Kidney (tissue), 14 donors: ENCODE results near the gene BRD7. TPM values are rescaled to one million over a fixed set of nuclear protein-coding genes. Genes with fewer than 3 reads are reported as not detected.
A peak's percentile ranks its signal among the peaks of the same experiment; 100 is the strongest.

Experiments
- DNase-seq, 5 donors: peaks; one replicate each; pipeline ENCODE4 v3.0.0-alpha.2; 2013 to 2020
- FAIRE-seq: peaks from 2 replicates; lab custom pipeline; 2012; peaks lifted over from hg19 to GRCh38; lab: Jason Lieb, UNC
- H3K27ac ChIP-seq, 2 donors: one replicate each; pipeline ENCODE4 v1.7.0; 2013; ENCODE audit warnings: low read depth in 2 of 2, low read length in 2 of 2, inconsistent platforms in 1 of 2
- H3K27me3 ChIP-seq: one replicate; pipeline ENCODE4 v1.7.1; 2013; ENCODE audit warnings: low read length, inconsistent platforms; ENCODE audit not compliant: control insufficient read depth, insufficient read depth
- H3K36me3 ChIP-seq, 3 donors: one replicate each; pipeline versions ENCODE4 v1.7.0 to v1.7.1; 2013; ENCODE audit warnings: low read length in 3 of 3, control low read depth in 1 of 3, inconsistent platforms in 1 of 3; ENCODE audit not compliant: insufficient read depth in 3 of 3, control insufficient read depth in 2 of 3
- H3K4me1 ChIP-seq, 3 donors: one replicate each; pipeline versions ENCODE4 v1.7.0 to v1.7.1; 2013; ENCODE audit warnings: low read length in 3 of 3, inconsistent platforms in 1 of 3, low read depth in 1 of 3; ENCODE audit not compliant: control insufficient read depth in 2 of 3, insufficient read depth in 2 of 3
- H3K4me3 ChIP-seq, 3 donors: one replicate each; pipeline versions ENCODE4 v1.7.0 to v1.8.1; 2013; ENCODE audit warnings: low read length in 3 of 3, control low read depth in 1 of 3, inconsistent platforms in 1 of 3
- H3K9ac ChIP-seq, 3 donors: one replicate each; pipeline versions ENCODE4 v1.7.0 to v1.7.1; 2013; ENCODE audit warnings: low read length in 3 of 3, control low read depth in 1 of 3, inconsistent platforms in 1 of 3
- H3K9me3 ChIP-seq, 3 donors: one replicate each; pipeline versions ENCODE4 v1.7.0 to v1.7.1; 2013; ENCODE audit warnings: low read length in 3 of 3, control low read depth in 1 of 3, inconsistent platforms in 1 of 3; ENCODE audit not compliant: control insufficient read depth in 2 of 3, insufficient read depth in 1 of 3
- intact Hi-C: fragments of 100-400 bp; cut with DNase I; formaldehyde crosslinking; loops from one replicate; pipeline ENCODE4 v1.11.1; 2022
- polyA plus RNA-seq: library from polyadenylated mRNA; stranded (reverse); fragments of 350-450 nt; fragmentation: Illumina TruSeq; extraction: RNeasy Lipid Tissue Mini Kit (QIAGEN cat#74804); gene quantifications from one replicate; pipeline ENCODE4 v1.2.3, GENCODE V29; 2014; ENCODE audit warnings: low read depth, low replicate concordance; ENCODE audit not compliant: insufficient read depth
- total RNA-seq: library from RNA; stranded (reverse); fragmentation: NEBNext Ultra II Directional; extraction: Animal tissue kit (Norgen Biotek cat#: 25700); gene quantifications from one replicate; pipeline ENCODE4 v1.2.1, GENCODE V29; 2021
- TF ChIP-seq, protein P1 (sequence below): IDR thresholded peaks from 3 replicates; pipeline ENCODE4 v1.5.1; 2012; ENCODE audit warnings: mild to moderate bottlenecking, moderate library complexity, borderline replicate concordance; ENCODE audit not compliant: insufficient read depth; ENCODE audit errors: extremely low read depth
- donor health status: control.
- donor health status: control.
- donor health status: control.
- donor health status: control.
- donor health status: control.
- donor health status: DM: yes; HTN: yes; CAD: no.
- donor health status: Normal renal cell carcinoma (clear cell type).

BRD7 gene
- total and polyA plus RNA-seq, 2 donors from 2014 or later = 44.1 to 68.0 TPM

DNA sequence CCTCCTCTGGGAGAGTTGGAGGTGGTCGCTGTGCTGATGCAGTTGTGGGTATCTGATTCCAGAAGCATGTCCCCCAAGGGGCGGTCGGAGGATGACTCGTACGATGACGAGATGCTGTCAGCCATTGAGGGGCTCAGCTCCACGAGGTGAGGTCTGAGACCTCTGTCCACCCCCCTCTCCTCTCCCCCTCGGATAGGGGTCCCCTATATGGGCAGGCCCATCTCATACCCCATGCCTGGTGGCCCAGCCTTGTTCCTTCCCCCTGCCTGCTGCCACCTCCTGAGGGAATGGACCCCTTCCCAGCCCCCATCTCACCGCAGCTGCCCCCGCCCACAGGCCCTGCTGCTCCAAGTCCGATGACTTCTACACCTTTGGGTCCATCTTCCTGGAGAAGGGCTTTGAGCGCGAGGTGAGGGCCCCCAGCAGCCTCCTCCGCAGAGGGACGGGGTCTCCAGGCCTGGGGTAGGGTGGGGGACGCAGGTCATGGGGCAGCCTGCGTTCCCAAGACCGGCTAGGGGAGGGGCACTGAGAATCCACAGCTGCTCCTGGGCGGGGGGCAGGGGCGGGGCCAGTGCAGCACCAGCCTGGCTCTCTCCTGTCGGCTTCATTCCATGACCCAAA is 63.2 kb downstream of the BRD7 start:
- peak in 2 of 5 donors; percentile 38 to 53 for DNase-seq
- no peaks in the 10 kb centered on the region for H3K36me3 ChIP-seq
- no peak for FAIRE-seq

DNA sequence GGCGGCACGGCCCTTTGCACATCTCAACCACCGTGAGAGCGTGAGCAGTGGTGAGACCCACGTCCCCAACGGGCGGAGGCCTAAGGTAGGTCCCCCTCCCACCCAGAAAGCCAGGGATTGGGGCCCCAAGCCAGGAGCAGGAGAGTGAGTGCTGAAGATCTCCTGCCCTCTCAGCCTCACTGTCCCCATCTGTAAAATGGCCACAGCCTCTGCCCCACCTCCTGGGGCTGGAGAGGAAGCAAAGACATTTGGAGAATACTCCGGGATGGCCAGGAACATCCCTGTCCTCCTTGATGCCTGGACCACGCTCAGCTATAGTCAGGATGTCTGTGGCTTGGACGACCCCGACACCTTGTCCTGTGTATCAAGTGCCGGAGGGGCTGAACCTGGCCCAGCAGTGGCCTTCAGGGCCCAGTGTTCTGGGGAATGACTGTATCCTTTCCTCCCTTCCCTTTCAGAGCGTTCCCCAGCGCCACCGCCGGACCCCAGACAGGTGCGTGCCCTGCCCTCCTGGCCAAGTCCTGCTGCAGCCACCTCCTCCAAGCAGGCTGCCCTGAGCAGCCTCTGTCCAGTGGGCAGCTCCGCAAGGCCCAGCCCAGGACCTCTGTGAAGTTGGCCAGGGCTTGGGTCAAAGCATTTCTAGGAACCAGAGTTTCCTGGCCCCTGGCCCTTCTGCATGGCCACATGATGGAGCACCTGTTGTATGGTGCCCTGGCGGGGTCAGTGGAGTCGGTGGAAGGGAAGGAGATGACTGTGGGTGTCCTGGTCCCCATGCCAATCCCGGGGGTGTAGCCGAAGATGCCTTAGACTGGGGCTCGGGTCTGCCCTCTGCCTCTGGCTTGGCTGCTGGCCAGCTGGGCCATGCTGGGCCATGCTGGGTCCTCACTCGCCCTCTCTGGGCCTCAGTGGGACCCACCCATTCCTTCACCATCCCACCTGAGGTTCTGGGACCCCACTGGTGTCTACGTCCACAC is 64.0 kb downstream of the BRD7 start:
- DNase-seq (peak in 1 of 5 donors; percentile 64), FAIRE-seq (no peak)
- Histone ChIP-seq H3K9ac (no peak overlapping the region), H3K27ac (no peak overlapping the region), H3K9me3 (no peaks in the 10 kb centered on the region), H3K4me3 (no peak overlapping the region), H3K27me3 (no peaks in the 10 kb centered on the region), H3K4me1 (no peaks in the 10 kb centered on the region), H3K36me3 (no peaks in the 10 kb centered on the region)
- intact Hi-C loops = no loop called here
- TF ChIP-seq, protein P1, sequence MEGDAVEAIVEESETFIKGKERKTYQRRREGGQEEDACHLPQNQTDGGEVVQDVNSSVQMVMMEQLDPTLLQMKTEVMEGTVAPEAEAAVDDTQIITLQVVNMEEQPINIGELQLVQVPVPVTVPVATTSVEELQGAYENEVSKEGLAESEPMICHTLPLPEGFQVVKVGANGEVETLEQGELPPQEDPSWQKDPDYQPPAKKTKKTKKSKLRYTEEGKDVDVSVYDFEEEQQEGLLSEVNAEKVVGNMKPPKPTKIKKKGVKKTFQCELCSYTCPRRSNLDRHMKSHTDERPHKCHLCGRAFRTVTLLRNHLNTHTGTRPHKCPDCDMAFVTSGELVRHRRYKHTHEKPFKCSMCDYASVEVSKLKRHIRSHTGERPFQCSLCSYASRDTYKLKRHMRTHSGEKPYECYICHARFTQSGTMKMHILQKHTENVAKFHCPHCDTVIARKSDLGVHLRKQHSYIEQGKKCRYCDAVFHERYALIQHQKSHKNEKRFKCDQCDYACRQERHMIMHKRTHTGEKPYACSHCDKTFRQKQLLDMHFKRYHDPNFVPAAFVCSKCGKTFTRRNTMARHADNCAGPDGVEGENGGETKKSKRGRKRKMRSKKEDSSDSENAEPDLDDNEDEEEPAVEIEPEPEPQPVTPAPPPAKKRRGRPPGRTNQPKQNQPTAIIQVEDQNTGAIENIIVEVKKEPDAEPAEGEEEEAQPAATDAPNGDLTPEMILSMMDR = no peak

More for the DNA sequence above, 63.2 kb downstream of the BRD7 start:
- Histone ChIP-seq H3K27ac (no peak overlapping the region), H3K27me3 (no peaks in the 10 kb centered on the region), H3K9me3 (no peaks in the 10 kb centered on the region), H3K4me1 (no peaks in the 10 kb centered on the region), H3K4me3 (no peak overlapping the region), H3K9ac (no peak overlapping the region)
- TF ChIP-seq, protein P1 = no peak
- intact Hi-C loops = no loop called here

DNA sequence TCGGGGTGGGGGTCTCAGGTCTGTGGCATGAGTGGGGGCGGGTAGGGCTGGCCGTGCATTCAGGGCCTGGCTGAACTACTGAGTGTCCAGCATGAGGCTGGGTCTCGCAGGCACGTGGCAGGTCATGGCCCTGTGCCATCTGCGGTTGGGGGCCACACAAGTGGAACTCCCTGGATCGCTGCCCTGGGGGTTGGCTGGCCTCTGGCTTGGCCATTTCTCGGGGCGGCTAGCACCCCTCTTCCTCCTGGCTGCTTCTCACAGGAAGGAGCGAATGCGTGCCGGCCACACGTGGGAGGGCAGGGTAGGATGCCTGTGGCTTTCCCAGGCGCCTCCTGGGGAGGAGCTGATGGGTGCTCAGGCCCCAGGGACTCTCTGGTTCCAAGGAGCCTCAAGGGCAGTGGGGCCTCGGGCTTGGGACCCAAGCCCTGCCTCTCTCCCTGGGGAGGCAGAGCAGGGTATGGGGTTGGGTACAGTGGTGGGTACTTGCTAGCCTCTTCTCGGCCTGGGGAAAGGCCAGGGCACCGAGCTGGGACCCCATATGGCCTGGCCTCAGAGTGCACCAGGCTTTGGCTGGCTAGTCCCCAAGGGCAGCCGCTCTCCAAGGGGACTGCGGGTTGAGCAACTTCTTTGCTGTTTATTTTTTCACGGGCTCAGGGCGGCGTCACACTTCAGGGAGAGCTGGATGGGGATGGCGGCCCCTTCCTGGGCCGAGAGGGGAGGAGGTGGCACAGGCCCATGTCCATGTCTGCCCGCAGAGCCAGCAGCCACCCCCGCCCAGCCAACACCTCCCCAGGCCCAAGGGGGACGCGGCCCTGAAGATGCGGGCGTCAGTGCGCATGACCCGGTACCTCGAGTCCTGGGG is 65.0 kb downstream of the BRD7 start:
- intact Hi-C loops = no loop called here
- Histone ChIP-seq H3K9me3 (no peaks in the 10 kb centered on the region), H3K9ac (no peak overlapping the region), H3K4me3 (no peak overlapping the region), H3K27ac (no peak overlapping the region), H3K36me3 (no peaks in the 10 kb centered on the region), H3K4me1 (no peaks in the 10 kb centered on the region), H3K27me3 (no peaks in the 10 kb centered on the region)
- FAIRE-seq (no peak), DNase-seq (peak in 2 of 5 donors; percentile 41 to 65)
- TF ChIP-seq, protein P1 = no peak
